ENCODE measurements around the gene TEX35. TPM values are rescaled to one million over a fixed set of nuclear protein-coding genes. Genes with fewer than 3 reads are reported as not detected.

The TEX35 gene
- total RNA-seq, 4 donors from 2014 or later, result not detected

DNA sequence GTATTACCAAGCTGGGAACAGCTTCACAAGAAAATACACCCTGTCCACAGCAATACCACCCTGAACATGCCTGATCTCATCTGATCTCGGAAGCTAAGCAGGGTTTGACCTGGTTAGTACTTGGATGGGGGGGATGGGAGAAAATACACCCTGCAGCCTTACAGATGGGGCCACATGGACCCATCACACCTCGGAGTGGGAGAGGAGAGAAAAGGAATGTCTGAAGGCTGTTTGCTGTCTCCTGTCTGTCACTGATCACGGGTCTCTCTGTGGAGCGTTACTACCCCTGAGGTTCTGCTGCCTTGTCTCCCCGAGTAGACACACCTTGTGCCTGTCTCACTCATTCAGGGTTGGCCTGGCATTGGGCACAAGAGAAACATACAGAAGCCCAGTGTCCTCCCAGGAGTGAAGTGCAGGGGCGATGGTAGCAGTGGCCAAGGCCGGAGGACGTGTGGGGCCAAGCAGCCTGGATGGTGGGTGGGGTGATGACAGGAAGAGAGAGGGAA is 48.0 kb downstream of the TEX35 start:
- H3K4me1 ChIP-seq, result no peaks in the 10 kb centered on the region
- H3K9me3 ChIP-seq, result no peaks in the 10 kb centered on the region
- TF ChIP-seq POLR2A (IDR thresholded peaks at IDR 0.05), result no peak
- TF ChIP-seq, protein P1, sequence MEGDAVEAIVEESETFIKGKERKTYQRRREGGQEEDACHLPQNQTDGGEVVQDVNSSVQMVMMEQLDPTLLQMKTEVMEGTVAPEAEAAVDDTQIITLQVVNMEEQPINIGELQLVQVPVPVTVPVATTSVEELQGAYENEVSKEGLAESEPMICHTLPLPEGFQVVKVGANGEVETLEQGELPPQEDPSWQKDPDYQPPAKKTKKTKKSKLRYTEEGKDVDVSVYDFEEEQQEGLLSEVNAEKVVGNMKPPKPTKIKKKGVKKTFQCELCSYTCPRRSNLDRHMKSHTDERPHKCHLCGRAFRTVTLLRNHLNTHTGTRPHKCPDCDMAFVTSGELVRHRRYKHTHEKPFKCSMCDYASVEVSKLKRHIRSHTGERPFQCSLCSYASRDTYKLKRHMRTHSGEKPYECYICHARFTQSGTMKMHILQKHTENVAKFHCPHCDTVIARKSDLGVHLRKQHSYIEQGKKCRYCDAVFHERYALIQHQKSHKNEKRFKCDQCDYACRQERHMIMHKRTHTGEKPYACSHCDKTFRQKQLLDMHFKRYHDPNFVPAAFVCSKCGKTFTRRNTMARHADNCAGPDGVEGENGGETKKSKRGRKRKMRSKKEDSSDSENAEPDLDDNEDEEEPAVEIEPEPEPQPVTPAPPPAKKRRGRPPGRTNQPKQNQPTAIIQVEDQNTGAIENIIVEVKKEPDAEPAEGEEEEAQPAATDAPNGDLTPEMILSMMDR (IDR thresholded peaks at IDR 0.05), result no peak
- no peak for DNase-seq
- no peak overlapping the region for H3K27ac ChIP-seq
- H3K36me3 ChIP-seq, result no peaks in the 10 kb centered on the region
- no peak overlapping the region for H3K4me3 ChIP-seq
- no peaks in the 10 kb centered on the region for H3K27me3 ChIP-seq
- intact Hi-C loops (cut with DNase I; ENCODE audit: low total_unique reads), result no loop called here

DNA sequence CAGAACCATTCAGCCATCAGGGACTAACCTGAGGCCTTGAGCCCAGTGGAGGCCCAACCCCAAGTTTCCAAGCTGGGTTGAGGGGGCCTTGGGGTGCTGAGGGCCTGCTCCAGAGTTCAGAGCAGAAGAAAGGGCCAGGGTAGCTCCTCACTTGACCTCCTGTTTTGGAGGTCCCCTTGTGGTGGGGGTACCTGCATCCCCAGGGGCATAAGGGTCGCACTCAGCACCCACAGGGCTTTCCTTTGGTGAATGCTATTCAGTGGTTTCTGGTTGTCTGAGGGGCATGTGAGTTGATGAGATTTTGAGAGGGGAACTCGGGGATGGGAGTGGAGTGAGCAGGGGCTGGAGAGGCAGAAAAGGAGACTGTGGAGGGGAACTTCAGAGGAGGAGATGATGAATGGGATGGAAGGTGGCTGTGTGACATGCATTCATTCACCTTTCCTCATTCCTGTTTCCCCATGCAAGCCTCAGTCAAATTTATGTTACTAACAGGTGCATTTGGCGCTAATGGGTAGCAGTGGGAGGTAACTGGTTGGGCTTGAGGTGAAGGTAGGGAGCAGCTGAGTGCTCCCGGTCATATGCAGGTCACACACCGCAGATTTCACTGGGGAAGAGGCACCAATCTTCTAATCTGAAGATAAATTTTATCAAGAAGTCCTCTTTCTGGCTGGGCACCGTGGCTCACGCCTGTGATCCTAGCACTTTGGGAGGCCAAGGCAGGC is 50.4 kb downstream of the TEX35 start:
- H3K27ac ChIP-seq, result no peak overlapping the region
- no peaks in the 10 kb centered on the region for H3K36me3 ChIP-seq
- no peak for DNase-seq
- H3K27me3 ChIP-seq, result no peaks in the 10 kb centered on the region
- no peak for TF ChIP-seq POLR2A (IDR thresholded peaks at IDR 0.05)
- TF ChIP-seq, protein P1 (IDR thresholded peaks at IDR 0.05), result no peak
- H3K9me3 ChIP-seq, result no peaks in the 10 kb centered on the region
- no peak overlapping the region for H3K4me3 ChIP-seq
- no peaks in the 10 kb centered on the region for H3K4me1 ChIP-seq
- intact Hi-C loops (cut with DNase I; ENCODE audit: low total_unique reads), result no loop called here

DNA sequence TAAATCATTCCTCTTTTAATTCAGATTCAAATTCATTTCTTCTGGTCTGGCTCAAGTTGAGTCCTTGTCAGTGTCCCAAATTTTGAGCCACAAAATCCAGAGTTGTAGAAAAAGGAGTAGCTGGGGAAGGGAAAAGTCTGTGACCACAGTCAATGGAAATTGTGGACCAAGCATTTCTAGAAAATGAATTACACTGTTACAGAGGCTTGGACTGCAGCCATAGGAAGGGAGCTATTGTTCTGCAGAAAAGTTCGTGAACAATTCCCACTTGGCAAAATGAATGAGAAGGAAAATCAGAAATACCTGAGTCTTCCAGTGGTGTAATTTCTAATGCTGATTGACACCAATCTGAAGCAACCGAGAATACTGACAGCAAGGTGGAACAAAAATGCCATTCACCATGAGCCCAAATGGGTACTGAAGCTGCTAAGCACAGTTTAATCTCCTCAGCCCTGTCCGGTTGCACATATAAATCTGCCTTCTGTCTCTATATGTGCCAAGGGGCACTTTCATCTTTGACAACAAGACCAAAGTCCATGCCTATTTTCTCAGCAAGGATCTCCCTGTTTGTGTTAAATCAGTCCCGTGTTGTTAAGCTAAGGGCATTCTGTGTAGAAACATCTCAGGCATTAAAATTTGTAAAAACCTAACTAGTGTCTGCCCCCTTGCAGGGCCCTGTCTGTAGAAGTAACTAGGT is 51.3 kb downstream of the TEX35 start:
- H3K27ac ChIP-seq, result no peak overlapping the region

DNA sequence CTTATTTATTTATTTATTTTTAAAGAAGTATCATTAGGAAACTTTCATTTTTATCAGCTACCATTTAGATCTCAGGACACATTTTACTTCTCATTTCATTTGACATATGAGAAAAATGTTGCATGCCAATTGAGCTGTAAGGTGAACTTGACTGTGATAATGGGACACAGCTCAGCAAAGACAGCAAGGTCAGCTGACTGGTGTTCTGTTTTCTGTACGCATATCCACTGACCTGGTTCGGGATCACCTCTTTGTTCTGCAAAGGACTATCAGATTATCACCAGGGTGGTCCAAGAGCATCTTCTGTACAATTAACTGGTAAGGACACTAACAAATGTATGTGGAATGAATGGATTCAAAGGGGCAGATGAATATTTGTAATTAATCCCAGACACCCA is 51.9 kb downstream of the TEX35 start:
- Histone ChIP-seq H3K9me3 (no peaks in the 10 kb centered on the region), H3K36me3 (no peaks in the 10 kb centered on the region), H3K27me3 (no peaks in the 10 kb centered on the region), H3K27ac (no peak overlapping the region), H3K4me3 (no peak overlapping the region), H3K4me1 (no peaks in the 10 kb centered on the region)
- TF ChIP-seq, protein P1 (IDR thresholded peaks at IDR 0.05), result no peak
- no peak for TF ChIP-seq POLR2A (IDR thresholded peaks at IDR 0.05)
- no peak for DNase-seq
- intact Hi-C loops (cut with DNase I; ENCODE audit: low total_unique reads), result no loop called here

More for the DNA sequence above, 51.3 kb downstream of the TEX35 start:
- Histone ChIP-seq H3K9me3 (no peaks in the 10 kb centered on the region), H3K4me1 (no peaks in the 10 kb centered on the region), H3K27me3 (no peaks in the 10 kb centered on the region), H3K4me3 (no peak overlapping the region), H3K36me3 (no peaks in the 10 kb centered on the region)
- intact Hi-C loops (cut with DNase I; ENCODE audit: low total_unique reads), result no loop called here
- DNase-seq, result no peak
- TF ChIP-seq POLR2A (IDR thresholded peaks at IDR 0.05), result no peak
- TF ChIP-seq, protein P1 (IDR thresholded peaks at IDR 0.05), result no peak

DNA sequence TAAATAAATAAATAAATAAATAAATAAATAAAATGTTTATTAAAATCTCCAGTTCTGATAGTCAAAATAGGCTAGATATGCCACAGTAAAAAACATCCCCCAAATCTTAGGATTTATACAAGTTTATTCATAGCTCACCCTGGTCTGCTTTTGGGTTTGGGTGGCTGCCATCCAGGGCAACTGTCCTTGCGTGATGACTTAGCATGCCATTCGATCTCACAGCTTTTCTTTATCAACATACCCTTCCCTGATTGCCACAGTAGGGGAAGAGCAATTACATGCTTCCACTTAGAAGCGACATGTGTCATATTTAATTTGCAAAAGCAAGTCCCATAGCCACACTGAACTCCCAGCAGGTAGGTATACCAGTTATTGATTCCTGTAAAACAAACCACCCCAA is 52.7 kb downstream of the TEX35 start:
- no peaks in the 10 kb centered on the region for H3K27me3 ChIP-seq
- no peak overlapping the region for H3K4me3 ChIP-seq
- DNase-seq, result no peak
- TF ChIP-seq POLR2A (IDR thresholded peaks at IDR 0.05), result no peak
- TF ChIP-seq, protein P1 (IDR thresholded peaks at IDR 0.05), result no peak
- no peaks in the 10 kb centered on the region for H3K4me1 ChIP-seq
- no peaks in the 10 kb centered on the region for H3K9me3 ChIP-seq
- intact Hi-C loops (cut with DNase I; ENCODE audit: low total_unique reads), result no loop called here
- H3K36me3 ChIP-seq, result no peaks in the 10 kb centered on the region
- H3K27ac ChIP-seq, result no peak overlapping the region

Measured in uterus (tissue), 4 donors.